SK-N-SH treated with all-trans-retinoic acid at 6 μM for 48 hours (cell line): Measurements from ENCODE around the gene MAPK9.

Experiments
- BACH2 ChIP-seq: fragments of 250-450 bp; sonication (Bioruptor Pico); IDR thresholded peaks from 2 replicates; pipeline ENCODE4 v1.9.0; 2021; ENCODE audit warnings: mild to moderate bottlenecking, borderline replicate concordance
- ISL1 ChIP-seq: fragments of 250-450 bp; sonication (Bioruptor Pico); IDR thresholded peaks from 2 replicates; pipeline ENCODE4 v2.1.2; 2022; ENCODE audit warnings: mild to moderate bottlenecking, moderate library complexity
- POU6F1 ChIP-seq: fragments of 250-450 bp; sonication (Bioruptor Pico); IDR thresholded peaks from 2 replicates; pipeline ENCODE4 v1.8.0; 2021; ENCODE audit warnings: low read depth, mild to moderate bottlenecking, moderate library complexity, borderline replicate concordance
- SNAI2 ChIP-seq: fragments of 250-450 bp; sonication (Bioruptor Pico); IDR thresholded peaks from 2 replicates; pipeline ENCODE4 v1.5.0; 2020; ENCODE audit warnings: mild to moderate bottlenecking, moderate library complexity
- ZFP3 ChIP-seq: fragments of 250-450 bp; sonication (Bioruptor Pico); IDR thresholded peaks from 2 replicates; pipeline ENCODE4 v1.5.0; 2020; ENCODE audit warnings: mild to moderate bottlenecking, moderate library complexity
- ZFP30 ChIP-seq: fragments of 450-650 bp; formaldehyde crosslinking; IDR thresholded peaks from 2 replicates; pipeline ENCODE4 v1.5.0; 2022; ENCODE audit warnings: mild to moderate bottlenecking, moderate library complexity
- TF ChIP-seq, protein P1 (sequence below): fragments of 250-450 bp; sonication (Bioruptor Pico); IDR thresholded peaks from 2 replicates; pipeline ENCODE4 v1.8.0; 2020; ENCODE audit warnings: mild to moderate bottlenecking, moderate library complexity, borderline replicate concordance

GRCh38 chr5:180241600-180241999 lies 50.3 kb downstream of the MAPK9 start:
- no peak for TF ChIP-seq ZFP30 (CRISPR knock-in tag)
- no peak for TF ChIP-seq ZFP3
- TF ChIP-seq POU6F1: no peak
- no peak for TF ChIP-seq ISL1 (CRISPR knock-in tag)
- TF ChIP-seq, protein P1, sequence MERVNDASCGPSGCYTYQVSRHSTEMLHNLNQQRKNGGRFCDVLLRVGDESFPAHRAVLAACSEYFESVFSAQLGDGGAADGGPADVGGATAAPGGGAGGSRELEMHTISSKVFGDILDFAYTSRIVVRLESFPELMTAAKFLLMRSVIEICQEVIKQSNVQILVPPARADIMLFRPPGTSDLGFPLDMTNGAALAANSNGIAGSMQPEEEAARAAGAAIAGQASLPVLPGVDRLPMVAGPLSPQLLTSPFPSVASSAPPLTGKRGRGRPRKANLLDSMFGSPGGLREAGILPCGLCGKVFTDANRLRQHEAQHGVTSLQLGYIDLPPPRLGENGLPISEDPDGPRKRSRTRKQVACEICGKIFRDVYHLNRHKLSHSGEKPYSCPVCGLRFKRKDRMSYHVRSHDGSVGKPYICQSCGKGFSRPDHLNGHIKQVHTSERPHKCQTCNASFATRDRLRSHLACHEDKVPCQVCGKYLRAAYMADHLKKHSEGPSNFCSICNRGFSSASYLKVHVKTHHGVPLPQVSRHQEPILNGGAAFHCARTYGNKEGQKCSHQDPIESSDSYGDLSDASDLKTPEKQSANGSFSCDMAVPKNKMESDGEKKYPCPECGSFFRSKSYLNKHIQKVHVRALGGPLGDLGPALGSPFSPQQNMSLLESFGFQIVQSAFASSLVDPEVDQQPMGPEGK (CRISPR knock-in tag): no peak
- no peak for TF ChIP-seq BACH2 (CRISPR knock-in tag)
- TF ChIP-seq SNAI2 (CRISPR knock-in tag): no peak
